GM12874 (cell line): ENCODE results near the gene PIEZO2.

Source experiments
- TF ChIP-seq, protein P1 (sequence below): IDR thresholded peaks from 2 replicates; pipeline ENCODE4 v1.5.1; 2011; ENCODE audit warnings: low read depth, mild to moderate bottlenecking, control low read depth, low read length, moderate library complexity; ENCODE audit not compliant: insufficient read depth

Gene PIEZO2

DNA sequence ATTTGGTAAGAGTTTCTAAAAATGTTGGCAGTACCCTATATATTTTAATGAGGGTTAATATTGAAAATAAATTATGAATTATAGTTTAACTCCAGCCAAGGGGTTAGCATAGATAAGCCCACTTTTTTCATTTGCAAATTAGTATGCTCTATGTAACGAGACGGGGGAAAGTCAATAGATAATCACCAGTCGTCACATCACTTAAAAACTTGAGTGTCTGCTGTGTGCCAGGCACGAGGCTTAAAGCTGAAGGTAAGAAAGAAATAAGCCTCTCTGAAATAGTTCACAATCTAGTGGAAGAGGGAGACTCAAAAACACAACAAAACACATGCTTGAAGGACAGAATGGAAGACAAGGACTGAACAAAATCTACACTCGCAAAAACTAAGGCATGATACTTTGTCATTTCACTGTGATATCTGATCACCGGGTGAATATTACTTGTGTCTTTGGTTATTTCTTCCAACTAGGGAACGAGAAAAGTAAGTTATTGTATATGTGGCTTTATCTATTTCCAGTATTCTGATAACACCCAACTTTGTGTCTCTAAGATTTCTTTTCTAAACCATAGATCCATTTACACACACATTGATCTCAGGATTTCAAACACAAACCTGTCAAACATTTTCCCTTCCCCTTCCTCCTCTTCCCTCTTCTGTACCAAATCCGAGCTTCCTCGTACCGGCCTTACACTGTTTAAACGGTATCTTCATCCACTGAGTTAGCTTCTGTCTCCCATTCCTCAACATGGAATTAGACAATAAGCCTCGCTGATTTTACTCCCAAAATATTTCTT is 199.1 kb downstream of the PIEZO2 start:
- TF ChIP-seq, protein P1, sequence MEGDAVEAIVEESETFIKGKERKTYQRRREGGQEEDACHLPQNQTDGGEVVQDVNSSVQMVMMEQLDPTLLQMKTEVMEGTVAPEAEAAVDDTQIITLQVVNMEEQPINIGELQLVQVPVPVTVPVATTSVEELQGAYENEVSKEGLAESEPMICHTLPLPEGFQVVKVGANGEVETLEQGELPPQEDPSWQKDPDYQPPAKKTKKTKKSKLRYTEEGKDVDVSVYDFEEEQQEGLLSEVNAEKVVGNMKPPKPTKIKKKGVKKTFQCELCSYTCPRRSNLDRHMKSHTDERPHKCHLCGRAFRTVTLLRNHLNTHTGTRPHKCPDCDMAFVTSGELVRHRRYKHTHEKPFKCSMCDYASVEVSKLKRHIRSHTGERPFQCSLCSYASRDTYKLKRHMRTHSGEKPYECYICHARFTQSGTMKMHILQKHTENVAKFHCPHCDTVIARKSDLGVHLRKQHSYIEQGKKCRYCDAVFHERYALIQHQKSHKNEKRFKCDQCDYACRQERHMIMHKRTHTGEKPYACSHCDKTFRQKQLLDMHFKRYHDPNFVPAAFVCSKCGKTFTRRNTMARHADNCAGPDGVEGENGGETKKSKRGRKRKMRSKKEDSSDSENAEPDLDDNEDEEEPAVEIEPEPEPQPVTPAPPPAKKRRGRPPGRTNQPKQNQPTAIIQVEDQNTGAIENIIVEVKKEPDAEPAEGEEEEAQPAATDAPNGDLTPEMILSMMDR: no peak

DNA sequence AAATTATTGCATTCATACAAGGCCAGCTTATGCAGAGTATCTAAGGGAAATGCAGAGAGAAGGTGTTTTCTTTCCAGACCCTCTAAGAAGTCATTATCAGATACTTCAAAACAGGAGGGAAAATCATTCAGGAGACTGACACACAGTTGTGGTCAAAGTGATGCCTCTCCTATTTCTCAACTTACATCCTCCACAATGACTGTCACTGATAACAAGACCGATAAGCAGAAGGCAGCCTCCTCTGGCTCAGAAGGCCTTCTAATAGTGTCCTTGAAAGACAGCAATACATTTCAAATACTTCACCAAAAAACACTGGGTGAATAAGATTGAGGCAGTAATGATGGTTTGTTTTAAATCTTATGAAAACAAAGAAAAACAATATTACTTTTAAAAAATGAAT is 199.7 kb downstream of the PIEZO2 start:
- TF ChIP-seq, protein P1: no peak

DNA sequence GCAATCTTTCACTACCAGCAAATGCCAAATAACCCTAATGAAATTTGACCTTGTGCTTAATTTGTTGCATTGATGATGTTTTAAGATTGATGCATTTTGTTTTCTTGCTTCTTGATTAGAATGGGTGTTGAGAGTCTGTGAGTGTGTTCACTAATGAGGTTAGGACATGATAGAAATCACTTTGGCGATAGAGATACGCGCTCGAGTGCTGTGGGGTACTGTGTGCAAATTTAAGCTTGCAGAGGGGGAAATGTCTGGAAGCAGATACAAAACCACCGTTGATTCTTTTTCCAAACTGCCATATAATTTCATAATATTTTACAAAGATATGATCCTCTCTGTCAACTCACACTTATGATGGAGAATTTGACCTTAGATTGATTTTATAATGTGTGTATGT is 200.9 kb downstream of the PIEZO2 start:
- TF ChIP-seq, protein P1: no peak

DNA sequence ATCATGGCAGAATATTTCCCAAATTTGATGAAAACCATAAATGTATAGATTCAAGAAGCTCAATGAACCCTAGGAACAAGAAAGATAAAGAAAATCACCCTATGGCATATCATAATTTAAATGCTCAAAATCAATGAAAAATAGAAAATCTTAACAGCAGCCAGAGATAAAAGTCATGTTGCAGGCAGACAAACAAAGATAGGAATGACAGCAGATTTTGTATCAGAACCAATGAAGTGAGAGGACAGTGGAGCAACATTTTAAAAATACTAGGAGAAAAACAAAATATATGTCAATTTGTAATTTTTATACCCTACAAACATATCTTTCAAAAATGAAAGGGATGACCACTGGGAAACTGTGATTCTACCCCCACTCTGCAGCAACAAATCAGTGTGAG is 203.3 kb downstream of the PIEZO2 start:
- TF ChIP-seq, protein P1: no peak

DNA sequence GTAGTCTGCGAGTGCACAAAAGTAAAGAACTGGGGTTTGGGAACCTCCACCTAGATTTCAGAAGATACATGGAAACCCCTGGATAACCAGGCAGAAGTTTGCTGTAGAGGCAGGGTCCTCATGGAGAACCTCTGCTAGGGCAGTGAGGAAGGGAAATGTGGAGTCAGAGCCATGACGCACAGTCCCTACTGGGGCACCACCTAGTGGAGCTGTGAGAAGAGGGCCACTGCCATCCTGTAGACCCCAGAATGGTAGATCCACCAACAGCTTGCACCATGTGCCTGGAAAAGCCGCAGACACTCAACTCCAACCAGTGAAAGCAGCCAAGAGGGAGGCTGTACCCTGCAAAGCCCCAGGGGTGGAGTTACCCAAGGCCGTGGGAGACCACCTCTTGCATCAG is 206.4 kb downstream of the PIEZO2 start:
- TF ChIP-seq, protein P1: no peak

DNA sequence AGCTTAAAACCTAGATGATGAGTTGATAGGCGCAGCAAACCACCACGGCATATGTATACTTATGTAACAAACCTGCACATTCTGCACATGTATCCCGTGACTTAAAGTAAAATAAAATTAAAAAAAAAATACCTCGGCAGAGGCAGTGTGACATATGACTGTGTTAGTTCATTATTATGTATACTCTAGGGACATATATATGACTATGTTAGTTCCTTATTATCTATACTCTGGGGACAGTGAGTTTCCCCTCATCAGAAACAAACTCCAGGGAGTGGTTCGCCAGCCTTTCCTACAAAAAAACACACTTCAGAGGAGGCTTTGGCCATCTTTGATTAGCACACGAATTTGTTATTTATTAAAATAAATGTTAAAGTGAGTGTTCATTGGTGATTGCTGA is 209.5 kb downstream of the PIEZO2 start:
- TF ChIP-seq, protein P1: no peak

DNA sequence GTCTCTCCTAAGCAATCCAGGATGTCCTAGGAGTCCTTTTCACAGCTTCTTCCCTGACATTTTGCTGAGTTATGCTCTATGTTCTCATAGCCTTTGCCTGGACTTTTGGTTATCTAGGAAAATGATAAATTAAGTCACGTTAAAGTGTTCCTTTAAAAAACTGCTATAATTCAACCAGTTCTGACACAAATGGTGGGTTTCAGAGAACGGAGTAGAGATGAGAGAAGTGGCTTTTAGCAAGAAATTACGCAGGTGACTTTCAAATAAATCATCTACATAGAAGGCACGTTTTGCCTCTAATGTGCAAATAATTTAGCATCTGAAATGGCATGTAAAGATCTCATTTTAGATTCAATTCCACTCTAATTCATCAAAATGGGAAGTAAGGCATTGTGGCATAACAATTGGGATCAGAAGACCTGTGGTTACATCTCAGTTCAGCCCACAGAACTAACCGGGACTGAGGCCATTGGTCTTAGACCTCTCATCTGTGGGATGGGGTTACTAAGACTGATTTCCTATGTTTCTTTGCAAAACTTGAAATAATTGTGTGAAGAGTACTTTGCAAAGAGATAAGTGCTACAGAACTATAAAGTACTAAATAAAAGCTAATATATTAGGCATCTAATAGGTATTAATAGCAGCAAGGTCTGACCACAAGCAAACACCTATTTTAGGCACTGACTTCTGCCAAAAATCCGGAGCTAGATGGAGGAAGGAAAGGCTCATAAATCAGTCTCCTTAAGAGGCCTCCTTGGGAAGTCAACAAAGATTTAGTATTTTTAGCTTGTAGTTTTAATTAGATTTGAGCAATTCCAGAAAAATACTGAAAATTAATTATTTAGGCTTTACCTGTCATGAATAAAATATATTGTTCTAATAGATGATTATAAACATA is 211.4 kb downstream of the PIEZO2 start:
- TF ChIP-seq, protein P1: no peak
